ENCODE measurements around the gene GPR142.

DNA sequence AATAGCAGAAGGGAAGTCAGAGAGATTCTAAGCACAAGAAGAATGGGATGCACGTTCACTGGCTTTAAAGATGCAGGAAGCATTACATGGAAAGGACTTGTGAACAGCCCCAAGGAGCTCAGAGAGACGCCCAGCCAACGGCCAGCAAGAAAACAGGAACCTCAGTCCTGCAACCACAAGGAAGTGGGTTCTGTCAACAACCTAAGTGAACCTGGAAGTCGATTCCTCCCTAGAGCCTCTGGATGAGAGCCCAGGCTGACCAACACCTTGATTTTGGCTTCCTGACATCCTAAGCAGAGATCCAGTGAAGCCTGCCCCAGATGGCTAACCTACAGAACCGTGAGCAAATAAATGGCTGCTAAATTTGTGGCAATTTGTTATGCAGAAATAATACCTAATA is 24.5 kb downstream of the GPR142 start:
- TF ChIP-seq CTCF (IDR thresholded peaks at IDR 0.05): no peak
- no peak for TF ChIP-seq POLR2A (IDR thresholded peaks at IDR 0.05; ENCODE audit: low read depth)
- TF ChIP-seq EP300 (IDR thresholded peaks at IDR 0.05): no peak

All from esophagus muscularis mucosa (tissue), 4 donors.